ENCODE results near the gene RPL10A. TPM values are rescaled to one million over a fixed set of nuclear protein-coding genes. Genes with fewer than 3 reads are reported as not detected.

RPL10A gene
- total and polyA plus RNA-seq, 12 donors, result 680 to 1,613 (median 1,110) TPM

DNA sequence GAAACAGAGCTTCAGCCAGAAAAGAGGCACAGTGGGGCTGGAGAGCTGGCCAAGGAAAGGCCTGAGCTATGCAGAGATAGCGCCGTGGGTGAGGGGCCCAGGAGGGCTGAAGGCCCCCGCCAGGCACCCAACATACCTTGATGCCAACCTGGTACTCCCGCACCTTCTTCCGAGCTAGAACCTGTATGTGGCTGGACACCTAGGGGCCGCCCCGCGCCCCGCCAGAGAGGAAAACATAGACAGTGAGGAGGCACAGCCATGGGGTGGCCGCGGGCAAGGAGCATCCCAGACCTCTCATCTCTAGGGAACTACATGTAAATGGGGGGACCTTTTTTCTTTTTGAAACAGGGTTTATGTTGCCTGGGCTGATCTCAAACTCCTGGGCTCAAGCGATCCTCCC, 12.0 kb downstream of the RPL10A start:
- H3K36me3 ChIP-seq (replicated peaks in 1 of 2), result no peaks in the 10 kb centered on the region
- no peak overlapping the region for H3K4me3 ChIP-seq
- H3K4me1 ChIP-seq (replicated peaks in 1 of 2), result peaks cover 3 to 10% of the 10 kb centered on the region in 2 donors
- TF ChIP-seq, protein P1, sequence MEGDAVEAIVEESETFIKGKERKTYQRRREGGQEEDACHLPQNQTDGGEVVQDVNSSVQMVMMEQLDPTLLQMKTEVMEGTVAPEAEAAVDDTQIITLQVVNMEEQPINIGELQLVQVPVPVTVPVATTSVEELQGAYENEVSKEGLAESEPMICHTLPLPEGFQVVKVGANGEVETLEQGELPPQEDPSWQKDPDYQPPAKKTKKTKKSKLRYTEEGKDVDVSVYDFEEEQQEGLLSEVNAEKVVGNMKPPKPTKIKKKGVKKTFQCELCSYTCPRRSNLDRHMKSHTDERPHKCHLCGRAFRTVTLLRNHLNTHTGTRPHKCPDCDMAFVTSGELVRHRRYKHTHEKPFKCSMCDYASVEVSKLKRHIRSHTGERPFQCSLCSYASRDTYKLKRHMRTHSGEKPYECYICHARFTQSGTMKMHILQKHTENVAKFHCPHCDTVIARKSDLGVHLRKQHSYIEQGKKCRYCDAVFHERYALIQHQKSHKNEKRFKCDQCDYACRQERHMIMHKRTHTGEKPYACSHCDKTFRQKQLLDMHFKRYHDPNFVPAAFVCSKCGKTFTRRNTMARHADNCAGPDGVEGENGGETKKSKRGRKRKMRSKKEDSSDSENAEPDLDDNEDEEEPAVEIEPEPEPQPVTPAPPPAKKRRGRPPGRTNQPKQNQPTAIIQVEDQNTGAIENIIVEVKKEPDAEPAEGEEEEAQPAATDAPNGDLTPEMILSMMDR (IDR thresholded peaks at IDR 0.05), result no peak
- no peak for TF ChIP-seq POLR2A (IDR thresholded peaks at IDR 0.05)
- 94 to 96% (median 95%) methylated on average over 7 to 12 of the region's 12 CpGs for WGBS, 4 donors
- DNase-seq, result no peak
- no peak overlapping the region for H3K27ac ChIP-seq
- intact Hi-C loops (cut with DNase I), result no loop called here
- no peaks in the 10 kb centered on the region for H3K27me3 ChIP-seq
- H3K9me3 ChIP-seq (replicated peaks in 1 of 3), result no peaks in the 10 kb centered on the region

DNA sequence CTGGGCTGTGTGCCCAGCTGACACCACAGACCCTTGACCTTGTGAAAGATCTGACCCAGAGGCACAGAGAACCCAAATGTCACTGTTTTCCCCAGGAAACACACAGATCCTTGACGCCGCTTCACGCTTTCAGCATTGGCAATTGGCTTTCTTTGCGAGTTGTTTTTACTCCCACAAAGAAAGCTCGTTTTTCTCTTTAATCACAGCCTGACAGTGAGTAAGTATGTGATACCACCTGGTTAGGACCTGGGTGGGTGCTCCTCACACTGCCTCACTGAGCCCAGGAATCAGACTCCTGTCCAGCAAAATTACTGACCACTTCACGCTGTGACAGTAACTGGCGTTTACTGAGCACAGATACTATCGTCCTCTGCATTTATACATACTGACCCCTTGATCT, 13.0 kb downstream of the RPL10A start:
- no peak overlapping the region for H3K4me3 ChIP-seq
- peaks cover 8 to 10% of the 10 kb centered on the region in 2 donors for H3K4me1 ChIP-seq (replicated peaks in 1 of 2)
- no peaks in the 10 kb centered on the region for H3K9me3 ChIP-seq (replicated peaks in 1 of 3)
- no peak overlapping the region for H3K27ac ChIP-seq
- no peaks in the 10 kb centered on the region for H3K27me3 ChIP-seq
- no peak for TF ChIP-seq POLR2A (IDR thresholded peaks at IDR 0.05)
- TF ChIP-seq, protein P1 (IDR thresholded peaks at IDR 0.05), result no peak
- 47 to 67% (median 49%) methylated on average over 8 of the region's 8 CpGs for WGBS, 4 donors
- intact Hi-C loops (cut with DNase I), result no loop called here
- peak in 2 of 7 donors; percentile 46 to 57 for DNase-seq
- H3K36me3 ChIP-seq (replicated peaks in 1 of 2), result no peaks in the 10 kb centered on the region

DNA sequence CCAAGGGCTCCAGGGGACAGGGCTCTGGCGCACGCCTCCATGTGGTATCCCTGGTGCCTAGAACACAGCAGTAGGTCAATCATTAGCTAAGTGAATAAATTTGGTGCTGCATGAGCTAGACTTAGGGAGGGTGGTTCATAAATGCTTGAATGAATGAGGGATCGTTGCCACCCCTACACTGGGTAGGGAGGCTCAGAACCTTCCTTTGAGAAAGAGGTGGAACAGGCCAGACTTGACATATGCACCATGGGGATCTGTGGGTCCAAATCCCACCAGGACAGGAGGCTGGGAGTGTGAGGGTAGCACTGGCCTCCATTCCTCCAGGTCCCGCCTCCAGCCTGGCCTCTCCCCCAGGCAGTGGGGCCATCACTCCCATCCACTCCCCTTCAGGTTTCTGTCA, 14.9 kb downstream of the RPL10A start:
- TF ChIP-seq POLR2A (IDR thresholded peaks at IDR 0.05), result no peak
- TF ChIP-seq, protein P1 (IDR thresholded peaks at IDR 0.05), result no peak
- intact Hi-C loops (cut with DNase I), result no loop called here
- H3K4me1 ChIP-seq (replicated peaks in 1 of 2), result peaks cover 8 to 16% of the 10 kb centered on the region in 2 donors
- H3K27ac ChIP-seq, result no peak overlapping the region
- no peaks in the 10 kb centered on the region for H3K9me3 ChIP-seq (replicated peaks in 1 of 3)
- DNase-seq, result no peak
- WGBS, 4 donors, result 96 to 100% (median 99%) methylated on average over 3 to 4 of the region's 4 CpGs
- no peaks in the 10 kb centered on the region for H3K27me3 ChIP-seq
- H3K4me3 ChIP-seq, result no peak overlapping the region
- H3K36me3 ChIP-seq (replicated peaks in 1 of 2), result no peaks in the 10 kb centered on the region

DNA sequence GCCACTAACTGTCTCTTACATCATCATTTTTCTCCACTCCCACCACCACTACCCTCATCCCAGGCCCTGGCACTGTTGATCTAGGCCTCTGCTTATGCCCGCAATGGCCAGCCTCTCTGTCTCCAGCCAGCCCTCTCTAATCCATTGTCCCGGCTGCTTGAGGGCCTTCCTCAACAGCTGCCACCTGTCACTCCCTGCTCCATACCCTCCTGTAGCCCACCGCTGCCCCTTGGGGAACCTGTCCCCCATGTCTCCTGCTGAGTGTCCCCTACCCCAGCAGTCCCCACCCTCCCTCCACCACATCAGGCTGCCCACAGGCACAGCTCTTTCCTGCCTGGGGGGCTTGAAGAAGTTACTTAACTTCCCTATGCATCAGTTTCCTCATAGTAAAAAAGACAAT, 15.3 kb downstream of the RPL10A start:
- H3K36me3 ChIP-seq (replicated peaks in 1 of 2), result no peaks in the 10 kb centered on the region
- H3K4me3 ChIP-seq, result no peak overlapping the region
- 83 to 98% (median 93%) methylated on average over 3 of the region's 3 CpGs for WGBS, 4 donors
- H3K9me3 ChIP-seq (replicated peaks in 1 of 3), result no peaks in the 10 kb centered on the region
- no peak overlapping the region for H3K27ac ChIP-seq
- no peaks in the 10 kb centered on the region for H3K27me3 ChIP-seq
- no peak for DNase-seq
- TF ChIP-seq, protein P1 (IDR thresholded peaks at IDR 0.05), result no peak
- intact Hi-C loops (cut with DNase I), result no loop called here
- H3K4me1 ChIP-seq (replicated peaks in 1 of 2), result peaks cover 8 to 17% of the 10 kb centered on the region in 2 donors
